ENCODE results near the gene ZSCAN31. TPM values are rescaled to one million over a fixed set of nuclear protein-coding genes. Genes with fewer than 3 reads are reported as not detected.

ZSCAN31 gene
- total RNA-seq, result 1 to 10 TPM in 3 of 5 donors, under 1 TPM in 2; 0.79 to 1.5 (median 1.1) TPM
- total RNA-seq (2013), result 1.1 TPM
- 0.67 to 3.6 (median 1.9) reads per million in 29 experiments for total RNA-seq

GRCh38 chr6:28335564-28336283 is at the start of gene ZSCAN31:
Gene ZSCAN31 (minus strand): TSS chr6:28336148. CDS start chr6:28329683, 6,465 bp downstream.
- POLR2A ChIA-PET, result interaction anchor here (0.5 to 1.2 kb wide), 9 partner anchors 14 to 472 kb away, joined by 3 to 11 read pairs (median 3); partner anchors contain the start of genes ZKSCAN4 (in 1 of the 2) and ZSCAN26 (in 1 of the 2)
- Histone ChIP-seq H3K9me3 (no peaks in the 10 kb centered on the region), H3K27me3 (replicated peaks in 1 of 2; ENCODE audit: control insufficient read depth in 2 of 2, extremely low read depth in 1 of 2, insufficient read depth in 2 of 2, low read length in 1 of 2) (no peaks in the 10 kb centered on the region), H3K27ac (ENCODE audit: low read length) (peak within 1 kb of the TSS; percentile 97), H3K4me1 (ENCODE audit: control insufficient read depth in 1 of 2, extremely low read depth in 1 of 2, insufficient read depth in 2 of 2, low read length in 2 of 2) (peaks cover 6 to 13% of the 10 kb centered on the region in 2 experiments), H3K4me3 (ENCODE audit: control insufficient read depth in 1 of 2, extremely low read depth in 1 of 2, low read length in 1 of 2) (peak within 1 kb of the TSS; percentile 75 to 93), H3K36me3 (ENCODE audit: control insufficient read depth in 2 of 2, extremely low read depth in 1 of 2, insufficient read depth in 1 of 2, low read length in 1 of 2) (no peaks in the 10 kb centered on the region)
- DNase-seq (peak; percentile 55 to 90 (median 78)), ATAC-seq (replicated peaks in 1 of 4) (peak; percentile 89 to 93 (median 91))
- CTCF ChIA-PET, result interaction anchor here in 1 of 2 donors (0.6 to 1.8 kb wide), 6 partner anchors 14 to 446 kb away, joined by 3 to 8 read pairs (median 5); partner anchors contain the start of genes ZKSCAN3, ZSCAN16 and ZSCAN26
- WGBS (ENCODE audit: insufficient coverage), result under 1% methylated on average over 24 of the region's 35 CpGs
- Mint-ChIP-seq H3K4me3 (peak within 1 kb of the TSS in 1 of 3 donors; percentile 9), H3K27ac (no peak within 1 kb of the TSS), H3K36me3 (peaks cover 4% of the 10 kb centered on the region), H3K4me1 (peaks cover 3 to 7% (median 6%) of the 10 kb centered on the region in 3 donors), H3K9me3 (peaks cover 0 to 7% (median 3%) of the 10 kb centered on the region in 3 donors), H3K27me3 (no peaks in the 10 kb centered on the region)

GRCh38 chr6:28384143-28384533 is 48.2 kb upstream of the ZSCAN31 start:
- peaks cover 84% of the 10 kb centered on the region for H3K36me3 Mint-ChIP-seq
- no CpG with 5 or more reads among the region's 2 CpGs for WGBS (ENCODE audit: insufficient coverage)
- ChIA-PET CTCF (interaction anchor here (0.5 to 1.0 kb wide), 3 partner anchors 35 to 549 kb away, joined by 3 to 4 read pairs (median 3); no protein-coding TSS in a partner anchor), POLR2A (no interaction called here)
- no peak overlapping the region for H3K4me3 Mint-ChIP-seq
- no peak overlapping the region for H3K4me3 ChIP-seq (ENCODE audit: control insufficient read depth in 1 of 2, extremely low read depth in 1 of 2, low read length in 1 of 2)
- ATAC-seq (replicated peaks in 1 of 4), result no peak
- no peak for DNase-seq
- peaks cover 5 to 31% of the 10 kb centered on the region in 2 donors for H3K36me3 ChIP-seq (ENCODE audit: control insufficient read depth in 2 of 2, extremely low read depth in 1 of 2, insufficient read depth in 1 of 2, low read length in 1 of 2)
- H3K27ac Mint-ChIP-seq, result no peak overlapping the region
- no peaks in the 10 kb centered on the region for H3K27me3 Mint-ChIP-seq
- no peaks in the 10 kb centered on the region for H3K27me3 ChIP-seq (replicated peaks in 1 of 2; ENCODE audit: control insufficient read depth in 2 of 2, extremely low read depth in 1 of 2, insufficient read depth in 2 of 2, low read length in 1 of 2)
- H3K4me1 ChIP-seq (ENCODE audit: control insufficient read depth in 1 of 2, extremely low read depth in 1 of 2, insufficient read depth in 2 of 2, low read length in 2 of 2), result peaks cover 0 to 6% of the 10 kb centered on the region in 2 experiments
- H3K9me3 Mint-ChIP-seq, result peaks cover 0 to 6% (median 0%) of the 10 kb centered on the region in 3 donors
- no peak overlapping the region for H3K27ac ChIP-seq (ENCODE audit: low read length)
- H3K4me1 Mint-ChIP-seq, result peaks cover 18 to 34% (median 28%) of the 10 kb centered on the region in 3 donors
- H3K9me3 ChIP-seq, result no peaks in the 10 kb centered on the region

- DNase-seq (peak in 29 of 35 experiments; percentile 1 to 50 (median 18)), ATAC-seq (replicated peaks in 1 of 4) (peak; percentile 43 to 77 (median 66))
- ChIA-PET POLR2A (interaction anchor here in 1 of 2 donors (0.6 kb wide), 1 partner anchor 117 kb away, joined by 3 read pairs; the partner anchor contains the start of gene ZSCAN26), CTCF (interaction anchor here (0.5 to 1.0 kb wide), 4 partner anchors 35 to 563 kb away, joined by 3 to 4 read pairs (median 3); no protein-coding TSS in a partner anchor)
- Histone ChIP-seq H3K4me1 (ENCODE audit: control insufficient read depth in 1 of 2, extremely low read depth in 1 of 2, insufficient read depth in 2 of 2, low read length in 2 of 2) (peaks cover 0 to 6% of the 10 kb centered on the region in 2 experiments), H3K9me3 (no peaks in the 10 kb centered on the region), H3K27ac (ENCODE audit: low read length) (no peak overlapping the region), H3K36me3 (ENCODE audit: control insufficient read depth in 2 of 2, extremely low read depth in 1 of 2, insufficient read depth in 1 of 2, low read length in 1 of 2) (peaks cover 5 to 34% of the 10 kb centered on the region in 2 donors), H3K4me3 (ENCODE audit: control insufficient read depth in 1 of 2, extremely low read depth in 1 of 2, low read length in 1 of 2) (peak overlapping the region; percentile 8 to 33), H3K27me3 (replicated peaks in 1 of 2; ENCODE audit: control insufficient read depth in 2 of 2, extremely low read depth in 1 of 2, insufficient read depth in 2 of 2, low read length in 1 of 2) (no peaks in the 10 kb centered on the region)
- Mint-ChIP-seq H3K27ac (no peak overlapping the region), H3K4me1 (peaks cover 16 to 34% (median 25%) of the 10 kb centered on the region in 3 donors), H3K9me3 (peaks cover 0 to 6% (median 0%) of the 10 kb centered on the region in 3 donors), H3K36me3 (peaks cover 80% of the 10 kb centered on the region), H3K27me3 (no peaks in the 10 kb centered on the region), H3K4me3 (peak overlapping the region; percentile 56 to 78 (median 69))
- WGBS (ENCODE audit: insufficient coverage), result 43% methylated on average over 26 of the region's 31 CpGs
Observed at GRCh38 chr6:28383235-28384142, 47.5 kb upstream of the ZSCAN31 start.

GRCh38 chr6:28380381-28380780 is 44.4 kb upstream of the ZSCAN31 start:
- H3K36me3 Mint-ChIP-seq, result peaks cover 64% of the 10 kb centered on the region
- no peaks in the 10 kb centered on the region for H3K27me3 Mint-ChIP-seq
- Histone ChIP-seq H3K4me1 (ENCODE audit: control insufficient read depth in 1 of 2, extremely low read depth in 1 of 2, insufficient read depth in 2 of 2, low read length in 2 of 2) (peaks cover 0 to 6% of the 10 kb centered on the region in 2 experiments), H3K27ac (ENCODE audit: low read length) (no peak overlapping the region), H3K36me3 (ENCODE audit: control insufficient read depth in 2 of 2, extremely low read depth in 1 of 2, insufficient read depth in 1 of 2, low read length in 1 of 2) (peaks cover 5 to 31% of the 10 kb centered on the region in 2 donors), H3K27me3 (replicated peaks in 1 of 2; ENCODE audit: control insufficient read depth in 2 of 2, extremely low read depth in 1 of 2, insufficient read depth in 2 of 2, low read length in 1 of 2) (no peaks in the 10 kb centered on the region), H3K9me3 (no peaks in the 10 kb centered on the region), H3K4me3 (ENCODE audit: control insufficient read depth in 1 of 2, extremely low read depth in 1 of 2, low read length in 1 of 2) (no peak overlapping the region)
- H3K4me3 Mint-ChIP-seq, result no peak overlapping the region
- CTCF ChIA-PET, result no interaction called here
- H3K27ac Mint-ChIP-seq, result no peak overlapping the region
- peaks cover 0 to 10% (median 0%) of the 10 kb centered on the region in 3 donors for H3K9me3 Mint-ChIP-seq
- peaks cover 10 to 27% (median 16%) of the 10 kb centered on the region in 3 donors for H3K4me1 Mint-ChIP-seq
- DNase-seq (no peak), ATAC-seq (replicated peaks in 1 of 4) (no peak)
- POLR2A ChIA-PET, result no interaction called here
- WGBS (ENCODE audit: insufficient coverage), result no CpG with 5 or more reads among the region's 2 CpGs

GRCh38 chr6:28378644-28379043 is 42.7 kb upstream of the ZSCAN31 start:
- DNase-seq, result no peak
- Histone ChIP-seq H3K4me1 (ENCODE audit: control insufficient read depth in 1 of 2, extremely low read depth in 1 of 2, insufficient read depth in 2 of 2, low read length in 2 of 2) (peaks cover 0 to 6% of the 10 kb centered on the region in 2 experiments), H3K27ac (ENCODE audit: low read length) (no peak overlapping the region), H3K27me3 (replicated peaks in 1 of 2; ENCODE audit: control insufficient read depth in 2 of 2, extremely low read depth in 1 of 2, insufficient read depth in 2 of 2, low read length in 1 of 2) (no peaks in the 10 kb centered on the region), H3K36me3 (ENCODE audit: control insufficient read depth in 2 of 2, extremely low read depth in 1 of 2, insufficient read depth in 1 of 2, low read length in 1 of 2) (peaks cover 5 to 31% of the 10 kb centered on the region in 2 donors), H3K4me3 (ENCODE audit: control insufficient read depth in 1 of 2, extremely low read depth in 1 of 2, low read length in 1 of 2) (no peak overlapping the region), H3K9me3 (no peaks in the 10 kb centered on the region)
- H3K36me3 Mint-ChIP-seq, result peaks cover 56% of the 10 kb centered on the region
- H3K4me3 Mint-ChIP-seq, result no peak overlapping the region
- ChIA-PET CTCF (no interaction called here), POLR2A (no interaction called here)
- no peaks in the 10 kb centered on the region for H3K27me3 Mint-ChIP-seq
- no peak for ATAC-seq (replicated peaks in 1 of 4)
- peaks cover 0 to 10% (median 0%) of the 10 kb centered on the region in 3 donors for H3K9me3 Mint-ChIP-seq
- H3K27ac Mint-ChIP-seq, result no peak overlapping the region
- peaks cover 8 to 25% (median 10%) of the 10 kb centered on the region in 3 donors for H3K4me1 Mint-ChIP-seq
